ENCODE results near the gene BIVM. TPM values are rescaled to one million over a fixed set of nuclear protein-coding genes. Genes with fewer than 3 reads are reported as not detected.

Gene BIVM
- total and polyA plus RNA-seq, 2 experiments from 2014 or later = 3.2 to 4.2 TPM

DNA sequence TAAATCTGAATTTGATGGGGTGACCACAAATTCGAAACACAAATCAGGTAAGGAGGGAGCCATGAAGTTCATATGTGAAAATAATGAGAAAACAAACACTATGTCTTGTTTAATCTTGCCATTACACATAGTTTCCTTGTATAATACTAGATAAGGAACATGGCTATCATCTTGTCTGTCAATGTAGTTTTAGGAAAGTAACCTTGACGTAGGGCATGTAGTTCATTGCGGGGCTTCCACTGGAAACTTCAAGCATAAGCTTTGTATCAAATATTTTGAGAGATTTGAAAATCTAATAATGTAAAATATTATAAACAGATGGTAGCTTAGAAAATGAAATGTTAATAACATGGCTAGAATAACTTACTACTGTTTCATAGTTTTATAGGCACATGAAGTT is 8.8 kb downstream of the BIVM start (continued):
- TF ChIP-seq, protein P1, sequence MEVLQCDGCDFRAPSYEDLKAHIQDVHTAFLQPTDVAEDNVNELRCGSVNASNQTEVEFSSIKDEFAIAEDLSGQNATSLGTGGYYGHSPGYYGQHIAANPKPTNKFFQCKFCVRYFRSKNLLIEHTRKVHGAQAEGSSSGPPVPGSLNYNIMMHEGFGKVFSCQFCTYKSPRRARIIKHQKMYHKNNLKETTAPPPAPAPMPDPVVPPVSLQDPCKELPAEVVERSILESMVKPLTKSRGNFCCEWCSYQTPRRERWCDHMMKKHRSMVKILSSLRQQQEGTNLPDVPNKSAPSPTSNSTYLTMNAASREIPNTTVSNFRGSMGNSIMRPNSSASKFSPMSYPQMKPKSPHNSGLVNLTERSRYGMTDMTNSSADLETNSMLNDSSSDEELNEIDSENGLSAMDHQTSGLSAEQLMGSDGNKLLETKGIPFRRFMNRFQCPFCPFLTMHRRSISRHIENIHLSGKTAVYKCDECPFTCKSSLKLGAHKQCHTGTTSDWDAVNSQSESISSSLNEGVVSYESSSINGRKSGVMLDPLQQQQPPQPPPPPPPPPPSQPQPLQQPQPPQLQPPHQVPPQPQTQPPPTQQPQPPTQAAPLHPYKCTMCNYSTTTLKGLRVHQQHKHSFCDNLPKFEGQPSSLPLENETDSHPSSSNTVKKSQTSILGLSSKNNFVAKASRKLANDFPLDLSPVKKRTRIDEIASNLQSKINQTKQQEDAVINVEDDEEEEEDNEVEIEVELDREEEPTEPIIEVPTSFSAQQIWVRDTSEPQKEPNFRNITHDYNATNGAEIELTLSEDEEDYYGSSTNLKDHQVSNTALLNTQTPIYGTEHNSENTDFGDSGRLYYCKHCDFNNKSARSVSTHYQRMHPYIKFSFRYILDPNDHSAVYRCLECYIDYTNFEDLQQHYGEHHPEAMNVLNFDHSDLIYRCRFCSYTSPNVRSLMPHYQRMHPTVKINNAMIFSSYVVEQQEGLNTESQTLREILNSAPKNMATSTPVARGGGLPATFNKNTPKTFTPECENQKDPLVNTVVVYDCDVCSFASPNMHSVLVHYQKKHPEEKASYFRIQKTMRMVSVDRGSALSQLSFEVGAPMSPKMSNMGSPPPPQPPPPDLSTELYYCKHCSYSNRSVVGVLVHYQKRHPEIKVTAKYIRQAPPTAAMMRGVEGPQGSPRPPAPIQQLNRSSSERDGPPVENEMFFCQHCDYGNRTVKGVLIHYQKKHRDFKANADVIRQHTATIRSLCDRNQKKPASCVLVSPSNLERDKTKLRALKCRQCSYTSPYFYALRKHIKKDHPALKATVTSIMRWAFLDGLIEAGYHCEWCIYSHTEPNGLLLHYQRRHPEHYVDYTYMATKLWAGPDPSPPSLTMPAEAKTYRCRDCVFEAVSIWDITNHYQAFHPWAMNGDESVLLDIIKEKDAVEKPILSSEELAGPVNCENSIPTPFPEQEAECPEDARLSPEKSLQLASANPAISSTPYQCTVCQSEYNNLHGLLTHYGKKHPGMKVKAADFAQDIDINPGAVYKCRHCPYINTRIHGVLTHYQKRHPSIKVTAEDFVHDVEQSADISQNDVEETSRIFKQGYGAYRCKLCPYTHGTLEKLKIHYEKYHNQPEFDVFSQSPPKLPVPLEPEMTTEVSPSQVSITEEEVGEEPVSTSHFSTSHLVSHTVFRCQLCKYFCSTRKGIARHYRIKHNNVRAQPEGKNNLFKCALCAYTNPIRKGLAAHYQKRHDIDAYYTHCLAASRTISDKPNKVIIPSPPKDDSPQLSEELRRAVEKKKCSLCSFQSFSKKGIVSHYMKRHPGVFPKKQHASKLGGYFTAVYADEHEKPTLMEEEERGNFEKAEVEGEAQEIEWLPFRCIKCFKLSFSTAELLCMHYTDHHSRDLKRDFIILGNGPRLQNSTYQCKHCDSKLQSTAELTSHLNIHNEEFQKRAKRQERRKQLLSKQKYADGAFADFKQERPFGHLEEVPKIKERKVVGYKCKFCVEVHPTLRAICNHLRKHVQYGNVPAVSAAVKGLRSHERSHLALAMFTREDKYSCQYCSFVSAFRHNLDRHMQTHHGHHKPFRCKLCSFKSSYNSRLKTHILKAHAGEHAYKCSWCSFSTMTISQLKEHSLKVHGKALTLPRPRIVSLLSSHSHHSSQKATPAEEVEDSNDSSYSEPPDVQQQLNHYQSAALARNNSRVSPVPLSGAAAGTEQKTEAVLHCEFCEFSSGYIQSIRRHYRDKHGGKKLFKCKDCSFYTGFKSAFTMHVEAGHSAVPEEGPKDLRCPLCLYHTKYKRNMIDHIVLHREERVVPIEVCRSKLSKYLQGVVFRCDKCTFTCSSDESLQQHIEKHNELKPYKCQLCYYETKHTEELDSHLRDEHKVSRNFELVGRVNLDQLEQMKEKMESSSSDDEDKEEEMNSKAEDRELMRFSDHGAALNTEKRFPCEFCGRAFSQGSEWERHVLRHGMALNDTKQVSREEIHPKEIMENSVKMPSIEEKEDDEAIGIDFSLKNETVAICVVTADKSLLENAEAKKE (CRISPR knock-in tag; IDR thresholded peaks at IDR 0.05) = no peak
- TF ChIP-seq POLR2AphosphoS5 (IDR thresholded peaks at IDR 0.05; ENCODE audit: low read depth) = no peak

DNA sequence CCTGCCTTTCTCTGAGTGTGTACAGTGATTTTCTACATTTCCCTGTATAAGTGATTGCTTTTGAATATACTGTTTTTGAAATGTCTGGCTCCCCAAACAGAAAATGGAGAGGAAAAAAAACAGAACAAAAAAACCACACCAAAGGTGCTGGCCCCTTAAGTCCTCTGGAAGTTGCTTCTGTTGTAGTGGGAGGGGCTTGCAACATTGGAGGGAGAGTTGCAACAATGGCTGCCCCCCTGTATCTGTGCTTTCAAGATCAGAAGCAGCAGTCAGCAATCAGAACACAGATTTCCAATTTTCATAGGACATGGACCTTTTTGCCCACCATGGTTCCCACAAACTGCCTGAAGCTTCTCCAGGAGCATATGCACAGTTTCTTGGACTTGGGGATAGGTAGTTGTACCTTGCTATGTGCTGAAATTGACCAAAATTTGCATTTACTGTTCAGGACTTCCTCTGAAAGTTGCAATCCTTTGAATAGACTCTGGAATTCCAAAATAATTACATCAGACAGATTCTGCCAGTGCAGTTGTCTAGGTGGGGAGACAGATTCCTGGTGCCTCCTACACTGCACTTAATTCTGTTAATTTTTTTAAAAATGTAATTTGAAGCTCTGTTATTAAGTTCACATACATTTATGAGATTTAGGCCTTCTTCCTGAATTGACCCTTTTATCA is 13.8 kb downstream of the BIVM start:
- H3K79me2 ChIP-seq (replicated peaks; ENCODE audit: insufficient read depth) = no peaks in the 10 kb centered on the region
- TF ChIP-seq STAT1 (IDR thresholded peaks at IDR 0.05; ENCODE audit: unreplicated experiment) = no peak
- TF ChIP-seq, protein P2, sequence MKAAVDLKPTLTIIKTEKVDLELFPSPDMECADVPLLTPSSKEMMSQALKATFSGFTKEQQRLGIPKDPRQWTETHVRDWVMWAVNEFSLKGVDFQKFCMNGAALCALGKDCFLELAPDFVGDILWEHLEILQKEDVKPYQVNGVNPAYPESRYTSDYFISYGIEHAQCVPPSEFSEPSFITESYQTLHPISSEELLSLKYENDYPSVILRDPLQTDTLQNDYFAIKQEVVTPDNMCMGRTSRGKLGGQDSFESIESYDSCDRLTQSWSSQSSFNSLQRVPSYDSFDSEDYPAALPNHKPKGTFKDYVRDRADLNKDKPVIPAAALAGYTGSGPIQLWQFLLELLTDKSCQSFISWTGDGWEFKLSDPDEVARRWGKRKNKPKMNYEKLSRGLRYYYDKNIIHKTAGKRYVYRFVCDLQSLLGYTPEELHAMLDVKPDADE (IDR thresholded peaks at IDR 0.05) = no peak
- no peak for TF ChIP-seq EZH2 (IDR thresholded peaks at IDR 0.05; ENCODE audit: low read depth, unreplicated experiment)
- TF ChIP-seq ZNF331 (CRISPR knock-in tag; IDR thresholded peaks at IDR 0.05; ENCODE audit: low read depth) = no peak
- TF ChIP-seq ZNF114 (CRISPR knock-in tag; IDR thresholded peaks at IDR 0.05) = no peak
- no peak for TF ChIP-seq JUNB (IDR thresholded peaks at IDR 0.05; ENCODE audit: unreplicated experiment)
- no peak for TF ChIP-seq CREB1 (CRISPR knock-in tag; IDR thresholded peaks at IDR 0.05; ENCODE audit: low read depth)
- no peak for TF ChIP-seq EZH2phosphoT487 (IDR thresholded peaks at IDR 0.05; ENCODE audit: unreplicated experiment)

More for the DNA sequence above, 13.8 kb downstream of the BIVM start:
- Mint-ChIP-seq H3K27me3 (ENCODE audit: insufficient read depth, low read depth, poor library complexity) (no peaks in the 10 kb centered on the region), H3K4me1 (0 out of 3 replicates have a peak, but pooled peaks cover 3% of the 10 kb centered on the region), H3K27ac (no peak overlapping the region), H3K36me3 (ENCODE audit: low read depth) (peaks cover 10% of the 10 kb centered on the region; the same call in 2 of the 3 replicates), H3K9me3 (peaks cover 5% of the 10 kb centered on the region; the same call in 1 of the 3 replicates), H3K4me3 (no peak overlapping the region)
- Histone ChIP-seq H3K4me2 (no peak overlapping the region), H3K27ac (ENCODE audit: low read depth) (no peak overlapping the region), H3K27me3 (ENCODE audit: insufficient read depth) (no peaks in the 10 kb centered on the region), H3K36me3 (ENCODE audit: insufficient read depth) (no peaks in the 10 kb centered on the region), H4K20me1 (replicated peaks; ENCODE audit: insufficient read depth) (no peaks in the 10 kb centered on the region), H3F3A (replicated peaks; ENCODE audit: low read depth) (no peaks in the 10 kb centered on the region), H2AFZ (no peak overlapping the region), H3K9me2 (ENCODE audit: insufficient read depth) (no peaks in the 10 kb centered on the region), H3K4me3 (no peak overlapping the region), H3K4me1 (ENCODE audit: insufficient read depth) (no peaks in the 10 kb centered on the region)
- DNase-seq (ENCODE audit: low spot score) (peak; percentile 32), ATAC-seq (no peak)
